B cell (primary cell): ENCODE data around the gene ALMS1. TPM values are rescaled to one million over a fixed set of nuclear protein-coding genes. Genes with fewer than 3 reads are reported as not detected.

Experiments
- ATAC-seq: fragments of 200-7000 bp; cut with Tn5 transposase; one replicate; pipeline ENCODE4 v1.10.0; 2021; ENCODE audit warnings: low read depth, mild to moderate bottlenecking, moderate number of reproducible peaks, moderate library complexity
- CTCF ChIA-PET: fragments of 350-600 bp; sonication (Branson Sonifier 250); formaldehyde crosslinking; loops from one replicate; lab custom pipeline; 2021; ENCODE audit warnings: antibody characterized with exemption, inconsistent platforms; lab: Charles Lee
- POLR2A ChIA-PET: fragments of 350-600 bp; sonication (Branson Sonifier 250); formaldehyde crosslinking; loops from one replicate; lab custom pipeline; 2021; ENCODE audit warnings: antibody characterized with exemption; lab: Charles Lee
- DNase-seq: peaks from one replicate; pipeline ENCODE4 v3.0.0; 2013
- H2AFZ ChIP-seq: 2 replicates; pipeline ENCODE4 v1.6.1; 2012; ENCODE audit warnings: mild to moderate bottlenecking, low read depth, low read length; ENCODE audit not compliant: insufficient read depth, poor library complexity, severe bottlenecking
- H3K27ac ChIP-seq, 2 donors: 1 replicate in 1 of 2; 2 replicates in 1 of 2; pipeline ENCODE4 v1.5.1; 2012 to 2013; ENCODE audit warnings: low read length in 2 of 2, mild to moderate bottlenecking in 2 of 2, moderate library complexity in 1 of 2
- H3K27me3 ChIP-seq, 4 experiments: fragments of 200-600 bp in 1 of 4; sonication (generic) in 1 of 4; replicated peaks in 1 of 4; 1 replicate in 2 of 4; 2 replicates in 2 of 4; pipeline versions ENCODE4 v1.6.1 to v1.7.0; 2013 to 2016; ENCODE audit warnings: low read length in 3 of 4, mild to moderate bottlenecking in 2 of 4, mixed read lengths in 1 of 4, moderate library complexity in 1 of 4; ENCODE audit not compliant: insufficient read depth in 4 of 4, control insufficient read depth in 3 of 4; ENCODE audit errors: control extremely low read depth in 1 of 4
- H3K36me3 ChIP-seq, 2 experiments: replicated peaks in 1 of 2; 1 replicate in 1 of 2; 2 replicates in 1 of 2; pipeline versions ENCODE4 v1.6.1 to v1.7.1; 2013; ENCODE audit warnings: low read length in 1 of 2; ENCODE audit not compliant: insufficient read depth in 2 of 2, control insufficient read depth in 1 of 2; ENCODE audit errors: control extremely low read depth in 1 of 2, extremely low read depth in 1 of 2
- H3K4me1 ChIP-seq, 2 donors: fragments of 200-600 bp in 1 of 2; sonication (generic) in 1 of 2; 1 replicate in 1 of 2; 2 replicates in 1 of 2; pipeline versions ENCODE4 v1.5.1 to v1.6.1; 2013 to 2017; ENCODE audit warnings: low read length in 2 of 2; ENCODE audit not compliant: control insufficient read depth in 2 of 2, insufficient read depth in 2 of 2
- H3K4me2 ChIP-seq: replicated peaks from 2 replicates; pipeline ENCODE3; 2012; ENCODE audit warnings: mild to moderate bottlenecking, low read depth, low read length; ENCODE audit not compliant: poor library complexity, severe bottlenecking
- H3K4me3 ChIP-seq, 5 experiments: fragments of 200-600 bp in 1 of 5; sonication (generic) in 1 of 5; 1 replicate in 3 of 5; 2 replicates in 2 of 5; pipeline versions ENCODE4 v1.5.1 to v1.7.0; 2011 to 2016; ENCODE audit warnings: low read length in 4 of 5, mild to moderate bottlenecking in 4 of 5, low read depth in 2 of 5, control low read depth in 1 of 5, moderate library complexity in 1 of 5; ENCODE audit not compliant: insufficient read depth in 1 of 5; ENCODE audit errors: control extremely low read depth in 1 of 5, extremely low read depth in 1 of 5
- H3K79me2 ChIP-seq: fragments of 200-600 bp; sonication (generic); one replicate; pipeline ENCODE4 v1.6.0; 2016; ENCODE audit warnings: low read length; ENCODE audit not compliant: control insufficient read depth, insufficient read depth
- H3K9ac ChIP-seq: fragments of 200-600 bp; sonication (generic); 2 replicates; pipeline ENCODE4 v1.6.1; 2017; ENCODE audit warnings: mild to moderate bottlenecking, low read length, moderate library complexity
- H3K9me3 ChIP-seq, 3 donors: one replicate each; pipeline versions ENCODE4 v1.6.1 to v1.7.1; 2013; ENCODE audit warnings: low read length in 2 of 3; ENCODE audit not compliant: control insufficient read depth in 2 of 3, insufficient read depth in 1 of 3; ENCODE audit errors: control extremely low read depth in 1 of 3
- H4K20me1 ChIP-seq: 2 replicates; pipeline ENCODE4 v1.6.0; 2012; ENCODE audit warnings: mild to moderate bottlenecking, low read length; ENCODE audit not compliant: insufficient read depth, control insufficient read depth, poor library complexity, severe bottlenecking
- H3K27ac Mint-ChIP-seq: one replicate; pipeline ENCODE4 v1.8.0; 2021; ENCODE audit warnings: mixed read lengths
- H3K27me3 Mint-ChIP-seq: one replicate; pipeline ENCODE4 v1.8.0; 2021; ENCODE audit warnings: mixed read lengths
- H3K4me1 Mint-ChIP-seq: one replicate; pipeline ENCODE4 v1.8.0; 2021; ENCODE audit warnings: mixed read lengths
- H3K4me3 Mint-ChIP-seq: one replicate; pipeline ENCODE4 v1.8.0; 2021; ENCODE audit warnings: mixed read lengths
- H3K9me3 Mint-ChIP-seq: one replicate; pipeline ENCODE4 v1.8.0; 2022; ENCODE audit warnings: mixed read lengths; ENCODE audit not compliant: insufficient read depth
- CTCF ChIP-seq: fragments of 200-600 bp; IDR thresholded peaks from one replicate; pipeline ENCODE4 v1.8.0; 2022; ENCODE audit warnings: antibody characterized with exemption, mild to moderate bottlenecking
- EZH2 ChIP-seq: IDR thresholded peaks from 2 replicates; pipeline ENCODE4 v1.6.1; 2012; ENCODE audit warnings: borderline replicate concordance, low read depth, mild to moderate bottlenecking, moderate library complexity, low read length; ENCODE audit not compliant: insufficient read depth, poor library complexity, severe bottlenecking
- WGBS: methylation state at CpG from one replicate; pipeline ENCODE4 v1.1.5; 2013; ENCODE audit warnings: missing lambda C conversion rate; ENCODE audit not compliant: insufficient coverage; 5-methylcytosine and 5-hydroxymethylcytosine counted together
- intact Hi-C: fragments of 100-400 bp; cut with micrococcal nuclease; formaldehyde crosslinking; loops from one replicate; pipeline ENCODE4 v1.10.0; 2022
- polyA plus RNA-seq: library from polyadenylated mRNA; depleted of rRNA; stranded (reverse); fragments of >200 nt; gene quantifications from 2 replicates; pipeline ENCODE4 v1.2.3, GENCODE V29; 2012
- total RNA-seq, 2 donors: library from RNA; stranded (reverse); fragments of 120-200 nt in 1 of 2; gene quantifications; 1 replicate in 1 of 2; 2 replicates in 1 of 2; pipeline versions ENCODE4 v1.2.3 to v1.2.4, GENCODE V29; 2013 to 2022

ALMS1 gene
- total and polyA plus RNA-seq, 2 donors (not counting 1 experiment from before 2014, with no cell fraction given), result 4.8 to 32.1 TPM

DNA sequence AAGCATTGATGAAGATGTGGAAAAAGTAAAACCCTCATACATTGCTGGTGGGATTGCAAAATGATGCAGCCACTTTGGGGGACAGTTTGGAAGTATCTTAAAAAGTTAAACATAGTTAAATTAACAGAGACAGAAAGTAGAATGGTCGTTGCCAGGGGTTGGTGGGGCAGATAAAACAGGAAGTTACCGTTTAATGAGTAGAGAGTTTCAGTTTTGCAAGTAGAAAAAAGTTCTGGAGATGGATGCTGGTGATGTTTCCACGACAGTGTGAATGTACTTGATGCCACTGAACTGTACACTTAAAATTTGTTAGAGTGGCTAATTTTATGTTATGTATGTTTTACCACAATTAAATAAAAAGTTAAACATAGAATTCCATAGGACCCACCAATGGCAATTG is 47.8 kb upstream of the ALMS1 start:
- H4K20me1 ChIP-seq, result no peaks in the 10 kb centered on the region
- H2AFZ ChIP-seq, result no peak overlapping the region
- H3K4me2 ChIP-seq, result no peak overlapping the region
- H3K9me3 ChIP-seq, result peaks cover 3 to 10% (median 3%) of the 10 kb centered on the region in 3 donors
- H3K4me1 Mint-ChIP-seq, result peaks cover 6% of the 10 kb centered on the region
- H3K27ac Mint-ChIP-seq, result no peak overlapping the region
- H3K4me1 ChIP-seq, result peaks cover 6 to 14% of the 10 kb centered on the region in 2 donors
- intact Hi-C loops, result no loop called here
- no peaks in the 10 kb centered on the region for H3K27me3 ChIP-seq
- no peak overlapping the region for H3K4me3 Mint-ChIP-seq
- H3K79me2 ChIP-seq, result no peaks in the 10 kb centered on the region
- DNase-seq (peak; percentile 10), ATAC-seq (no peak)
- ChIA-PET CTCF (no interaction called here), POLR2A (interaction anchor here (0.6 kb wide), 1 partner anchor 48 kb away, joined by 4 read pairs; the partner anchor contains the start of gene ALMS1)
- no peak for TF ChIP-seq CTCF
- TF ChIP-seq EZH2, result no peak
- H3K4me3 ChIP-seq, result no peak overlapping the region
- 18% methylated on average over 2 of the region's 3 CpGs for WGBS
- no peaks in the 10 kb centered on the region for H3K9me3 Mint-ChIP-seq
- no peaks in the 10 kb centered on the region for H3K36me3 ChIP-seq
- H3K9ac ChIP-seq, result no peak overlapping the region
- H3K27ac ChIP-seq, result no peak overlapping the region
- no peaks in the 10 kb centered on the region for H3K27me3 Mint-ChIP-seq

DNA sequence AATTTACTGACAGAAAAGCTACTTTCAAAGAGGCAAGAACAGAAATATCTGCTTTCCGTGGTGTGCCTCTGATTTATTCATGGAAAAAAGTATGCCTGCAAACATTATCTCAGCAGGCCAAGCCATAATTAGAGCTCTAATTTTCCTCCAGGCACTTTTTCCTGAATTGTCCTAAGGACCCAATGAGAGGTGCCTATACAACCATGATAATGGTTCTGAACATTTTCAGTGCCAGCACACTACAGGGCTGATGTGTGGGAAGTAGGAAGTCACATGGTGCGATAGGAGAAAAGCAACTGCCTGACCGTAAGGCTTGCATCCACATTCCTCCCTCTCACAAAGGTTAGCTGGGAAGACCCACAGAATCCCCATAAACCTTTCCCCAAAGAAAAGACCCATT is 46.4 kb upstream of the ALMS1 start:
- H3K79me2 ChIP-seq, result no peaks in the 10 kb centered on the region
- no peaks in the 10 kb centered on the region for H3K27me3 ChIP-seq
- H3K4me1 Mint-ChIP-seq, result peaks cover 6% of the 10 kb centered on the region
- no peak overlapping the region for H3K9ac ChIP-seq
- H3K4me3 Mint-ChIP-seq, result no peak overlapping the region
- no peaks in the 10 kb centered on the region for H3K36me3 ChIP-seq
- ATAC-seq, result no peak
- peaks cover 1 to 10% (median 3%) of the 10 kb centered on the region in 3 donors for H3K9me3 ChIP-seq
- DNase-seq, result no peak
- no peaks in the 10 kb centered on the region for H3K9me3 Mint-ChIP-seq
- H3K4me3 ChIP-seq, result no peak overlapping the region
- no peak overlapping the region for H3K27ac Mint-ChIP-seq
- WGBS, result 83% methylated on average over 1 of the region's 3 CpGs
- intact Hi-C loops, result no loop called here
- no peak overlapping the region for H2AFZ ChIP-seq
- no peak overlapping the region for H3K4me2 ChIP-seq
- no peaks in the 10 kb centered on the region for H3K27me3 Mint-ChIP-seq
- H4K20me1 ChIP-seq, result no peaks in the 10 kb centered on the region
- POLR2A ChIA-PET, result no interaction called here
- TF ChIP-seq CTCF (no peak), EZH2 (no peak)
- H3K27ac ChIP-seq, result no peak overlapping the region
- CTCF ChIA-PET, result interaction anchor here (0.6 kb wide), 1 partner anchor 1825 kb away, joined by 4 read pairs; no protein-coding TSS in a partner anchor
- H3K4me1 ChIP-seq, result peaks cover 6 to 14% of the 10 kb centered on the region in 2 donors
